Gastrocnemius medialis (tissue), 4 donors: ENCODE results near the gene ENDOD1. TPM values are rescaled to one million over a fixed set of nuclear protein-coding genes. Genes with fewer than 3 reads are reported as not detected.

Source experiments
- ATAC-seq, 2 donors: fragments of 150-250 bp; one replicate each; pipeline ENCODE4 v1.9.1; 2016
- DNase-seq, 2 donors: peaks; one replicate each; pipeline ENCODE4 v3.0.0-alpha.2; 2019
- H3K27ac ChIP-seq, 4 donors: fragments of 200-600 bp; sonication (generic); 1 replicate in 1 of 4; 2 replicates in 3 of 4; pipeline ENCODE4 v1.5.1; 2016 to 2018; ENCODE audit warnings: mild to moderate bottlenecking in 2 of 4, moderate library complexity in 1 of 4
- H3K27me3 ChIP-seq, 3 donors: fragments of 200-600 bp; sonication (generic) in 2 of 3; 1 replicate in 1 of 3; 2 replicates in 2 of 3; pipeline versions ENCODE4 v1.5.1 to v1.6.0; 2016 to 2019; ENCODE audit warnings: mild to moderate bottlenecking in 1 of 3, moderate library complexity in 1 of 3
- H3K36me3 ChIP-seq, 2 donors: fragments of 200-600 bp; sonication (generic) in 1 of 2; one replicate each; pipeline ENCODE4 v1.5.1; 2017 to 2018
- H3K4me1 ChIP-seq, 2 donors: fragments of 200-600 bp; sonication (generic) in 1 of 2; one replicate each; pipeline ENCODE4 v1.5.1; 2016 to 2017; ENCODE audit warnings: mild to moderate bottlenecking in 2 of 2
- H3K4me3 ChIP-seq, 4 donors: fragments of 200-600 bp; sonication (generic) in 3 of 4; 1 replicate in 1 of 4; 2 replicates in 3 of 4; pipeline ENCODE4 v1.5.1; 2016 to 2019; ENCODE audit warnings: mild to moderate bottlenecking in 2 of 4
- H3K9me3 ChIP-seq, 3 donors: fragments of 200-600 bp; sonication (generic) in 2 of 3; 1 replicate in 1 of 3; 2 replicates in 2 of 3; pipeline ENCODE4 v1.5.1; 2016 to 2019
- CTCF ChIP-seq, 5 experiments: fragments of 450-650 bp in 3 of 5; fragments of 200-600 bp in 2 of 5; sonication (generic) in 2 of 5; IDR thresholded peaks in 4 of 5; conservative IDR thresholded peaks in 1 of 5; 1 replicate in 4 of 5; 2 replicates in 1 of 5; pipeline ENCODE4 v1.5.1; 2016 to 2019; ENCODE audit warnings: antibody characterized with exemption in 5 of 5, mild to moderate bottlenecking in 3 of 5, moderate library complexity in 3 of 5
- POLR2A ChIP-seq, 2 donors: fragments of 450-650 bp; IDR thresholded peaks; one replicate each; pipeline ENCODE4 v1.6.1; 2017; ENCODE audit warnings: antibody characterized with exemption in 2 of 2, mild to moderate bottlenecking in 2 of 2, moderate library complexity in 2 of 2
- in situ Hi-C, 4 donors: fragments of 200-750 bp; cut with MboI; loops; one replicate each; pipeline versions ENCODE4 v1.15.0 to v1.8.0; 2017; ENCODE audit warnings: low sequenced_read_pairs in 4 of 4
- intact Hi-C: fragments of 100-400 bp; cut with DNase I; formaldehyde crosslinking; loops from one replicate; pipeline ENCODE4 v1.15.1; 2023; ENCODE audit warnings: low total_unique reads
- total RNA-seq, 4 donors: library from RNA; depleted of rRNA; stranded (reverse); fragments of >200 nt; gene quantifications; one replicate each; pipeline versions ENCODE4 v1.1.0 to v1.2.3, GENCODE V29; 2016

Gene ENDOD1
- total RNA-seq, 4 donors from 2014 or later, result 17.5 to 35.2 (median 27.6) TPM

- no peaks in the 10 kb centered on the region for H3K9me3 ChIP-seq
- H3K4me3 ChIP-seq, result no peak overlapping the region
- TF ChIP-seq CTCF (IDR thresholded peaks at IDR 0.05 in 4 of 5, conservative IDR thresholded peaks at IDR 0.05 in 1 of 5), result no peak
- TF ChIP-seq POLR2A (IDR thresholded peaks at IDR 0.05), result no peak
- ATAC-seq (no peak), DNase-seq (no peak)
- peaks cover 3 to 14% of the 10 kb centered on the region in 2 donors for H3K4me1 ChIP-seq
- no peaks in the 10 kb centered on the region for H3K27me3 ChIP-seq
- H3K36me3 ChIP-seq, result no peaks in the 10 kb centered on the region
- in situ Hi-C loops (loop anchor here in 1 of 4 donors (10.0 to 25.0 kb wide), 2 partner anchors 372 to 539 kb away; no protein-coding TSS in a partner anchor), intact Hi-C loops (no loop called here)
- no peak overlapping the region for H3K27ac ChIP-seq
Observed at GRCh38 chr11:95165638-95166037, 76.0 kb downstream of the ENDOD1 start.

GRCh38 chr11:95166781-95167180 is 77.1 kb downstream of the ENDOD1 start:
- Histone ChIP-seq H3K9me3 (no peaks in the 10 kb centered on the region), H3K4me3 (no peak overlapping the region), H3K27ac (no peak overlapping the region), H3K4me1 (peaks cover 0 to 7% of the 10 kb centered on the region in 2 donors), H3K27me3 (no peaks in the 10 kb centered on the region), H3K36me3 (no peaks in the 10 kb centered on the region)
- in situ Hi-C loops (loop anchor here in 1 of 4 donors (10.0 to 25.0 kb wide), 2 partner anchors 371 to 538 kb away; no protein-coding TSS in a partner anchor), intact Hi-C loops (no loop called here)
- no peak for TF ChIP-seq POLR2A (IDR thresholded peaks at IDR 0.05)
- no peak for ATAC-seq
- DNase-seq, result no peak

- intact Hi-C loops (no loop called here), in situ Hi-C loops (loop anchor here in 1 of 4 donors (25.0 kb wide), 1 partner anchor 367 kb away; no protein-coding TSS in a partner anchor)
- H3K4me1 ChIP-seq, result peaks cover 0 to 7% of the 10 kb centered on the region in 2 donors
- no peak for DNase-seq
- no peak overlapping the region for H3K27ac ChIP-seq
- no peaks in the 10 kb centered on the region for H3K27me3 ChIP-seq
- no peak for ATAC-seq
- no peaks in the 10 kb centered on the region for H3K9me3 ChIP-seq
- H3K4me3 ChIP-seq, result no peak overlapping the region
- no peak for TF ChIP-seq CTCF (IDR thresholded peaks at IDR 0.05 in 4 of 5, conservative IDR thresholded peaks at IDR 0.05 in 1 of 5)
- TF ChIP-seq POLR2A (IDR thresholded peaks at IDR 0.05), result no peak
- H3K36me3 ChIP-seq, result no peaks in the 10 kb centered on the region
Observed at GRCh38 chr11:95170294-95170693, 80.6 kb downstream of the ENDOD1 start.

GRCh38 chr11:95175818-95176380 is 86.3 kb downstream of the ENDOD1 start:
- DNase-seq (no peak), ATAC-seq (no peak)
- intact Hi-C loops, result no loop called here
- in situ Hi-C loops, result no loop called here
- no peaks in the 10 kb centered on the region for H3K9me3 ChIP-seq
- no peak overlapping the region for H3K4me3 ChIP-seq
- peaks cover 0 to 12% of the 10 kb centered on the region in 2 donors for H3K36me3 ChIP-seq
- H3K27ac ChIP-seq, result no peak overlapping the region
- no peaks in the 10 kb centered on the region for H3K4me1 ChIP-seq
- no peaks in the 10 kb centered on the region for H3K27me3 ChIP-seq
- no peak for TF ChIP-seq POLR2A (IDR thresholded peaks at IDR 0.05)
- no peak for TF ChIP-seq CTCF (IDR thresholded peaks at IDR 0.05 in 4 of 5, conservative IDR thresholded peaks at IDR 0.05 in 1 of 5)

Other genes with a start within 250 kb of the ENDOD1 start
- gene CWC15, start 116.3 kb upstream of the ENDOD1 start, total RNA-seq, result 10 to 100 TPM; 53.9 to 69.5 (median 60.5) TPM
- 1 to 10 TPM in 1 of 4 donors, under 1 TPM in 3; 0.12 to 1.5 (median 0.56) TPM for gene KDM4D, start 116.1 kb upstream of the ENDOD1 start, total RNA-seq
- not detected for gene KDM4E, start 64.6 kb upstream of the ENDOD1 start, total RNA-seq
- gene KDM4F, start 40.4 kb upstream of the ENDOD1 start, total RNA-seq, result not detected
- 10 to 100 TPM; 18.2 to 31.0 (median 21.5) TPM for gene SRSF8, start 22.9 kb upstream of the ENDOD1 start, total RNA-seq
- 10 to 100 TPM in 1 of 4 donors, 1 to 10 TPM in 3; 6.0 to 10.8 (median 7.8) TPM for gene SESN3, start 141.4 kb downstream of the ENDOD1 start, total RNA-seq